BE2C (cell line): Measurements from ENCODE around the gene OR52A1. TPM values are rescaled to one million over a fixed set of nuclear protein-coding genes. Genes with fewer than 3 reads are reported as not detected.

Experiments used
- DNase-seq: peaks from one replicate; pipeline ENCODE4 v3.0.0-alpha.2; 2020
- H3K27me3 ChIP-seq: fragments of 250-450 bp; sonication (Bioruptor Pico); 2 replicates; pipeline ENCODE4 v1.5.1; 2020; ENCODE audit warnings: mild to moderate bottlenecking
- H3K36me3 ChIP-seq: fragments of 250-450 bp; sonication (Bioruptor Pico); 2 replicates; pipeline ENCODE4 v1.5.1; 2020; ENCODE audit warnings: mild to moderate bottlenecking
- H3K4me1 ChIP-seq: fragments of 250-450 bp; sonication (Bioruptor Pico); 2 replicates; pipeline ENCODE4 v1.5.1; 2020
- H3K4me3 ChIP-seq: 2 replicates; pipeline ENCODE4 v1.5.1; 2011; ENCODE audit warnings: low read depth, low read length
- H3K9me3 ChIP-seq: fragments of 250-450 bp; sonication (Bioruptor Pico); 2 replicates; pipeline ENCODE4 v1.5.1; 2020
- polyA plus RNA-seq: library from polyadenylated mRNA; unstranded; fragments of >200 nt; gene quantifications from one replicate; pipeline ENCODE4 v1.2.1, GENCODE V29; 2012; ENCODE audit warnings: low read depth, missing spikeins; ENCODE audit not compliant: insufficient read length, insufficient read depth
- TF ChIP-seq, protein P1 (sequence below): IDR thresholded peaks from 2 replicates; pipeline ENCODE4 v1.5.1; 2012; ENCODE audit warnings: mild to moderate bottlenecking, low read depth, low read length

OR52A1 gene
- 0.06 TPM for polyA plus RNA-seq

DNA sequence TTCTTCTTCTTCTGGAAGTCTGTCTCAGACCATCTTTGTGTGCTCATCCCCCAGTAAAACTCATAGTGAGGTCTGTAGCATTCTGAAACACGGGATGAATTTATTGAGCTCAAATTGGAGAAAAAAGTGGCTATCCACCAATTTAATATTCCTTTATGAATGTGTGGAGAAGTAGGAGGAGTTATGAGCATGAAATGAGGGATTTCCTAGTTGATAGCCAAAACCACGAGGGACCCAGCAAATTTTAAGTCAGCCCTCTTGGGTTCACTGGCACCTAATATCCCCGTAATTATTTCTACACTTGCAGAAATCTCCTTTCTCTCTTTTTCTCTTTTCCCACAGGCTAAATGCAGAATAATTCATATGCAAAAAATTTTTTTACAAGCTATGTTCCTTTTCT lies at the start of gene OR52A1:
Gene OR52A1 (minus strand): TSS at position 101 of the 400 bp plus-strand sequence. CDS start 2,388 bp downstream, outside the sequence.
- Histone ChIP-seq H3K4me1 (no peaks in the 10 kb centered on the region), H3K27me3 (no peaks in the 10 kb centered on the region), H3K36me3 (no peaks in the 10 kb centered on the region), H3K9me3 (no peaks in the 10 kb centered on the region), H3K4me3 (no peak within 1 kb of the TSS)
- TF ChIP-seq, protein P1, sequence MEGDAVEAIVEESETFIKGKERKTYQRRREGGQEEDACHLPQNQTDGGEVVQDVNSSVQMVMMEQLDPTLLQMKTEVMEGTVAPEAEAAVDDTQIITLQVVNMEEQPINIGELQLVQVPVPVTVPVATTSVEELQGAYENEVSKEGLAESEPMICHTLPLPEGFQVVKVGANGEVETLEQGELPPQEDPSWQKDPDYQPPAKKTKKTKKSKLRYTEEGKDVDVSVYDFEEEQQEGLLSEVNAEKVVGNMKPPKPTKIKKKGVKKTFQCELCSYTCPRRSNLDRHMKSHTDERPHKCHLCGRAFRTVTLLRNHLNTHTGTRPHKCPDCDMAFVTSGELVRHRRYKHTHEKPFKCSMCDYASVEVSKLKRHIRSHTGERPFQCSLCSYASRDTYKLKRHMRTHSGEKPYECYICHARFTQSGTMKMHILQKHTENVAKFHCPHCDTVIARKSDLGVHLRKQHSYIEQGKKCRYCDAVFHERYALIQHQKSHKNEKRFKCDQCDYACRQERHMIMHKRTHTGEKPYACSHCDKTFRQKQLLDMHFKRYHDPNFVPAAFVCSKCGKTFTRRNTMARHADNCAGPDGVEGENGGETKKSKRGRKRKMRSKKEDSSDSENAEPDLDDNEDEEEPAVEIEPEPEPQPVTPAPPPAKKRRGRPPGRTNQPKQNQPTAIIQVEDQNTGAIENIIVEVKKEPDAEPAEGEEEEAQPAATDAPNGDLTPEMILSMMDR: no peak
- no peak for DNase-seq

DNA sequence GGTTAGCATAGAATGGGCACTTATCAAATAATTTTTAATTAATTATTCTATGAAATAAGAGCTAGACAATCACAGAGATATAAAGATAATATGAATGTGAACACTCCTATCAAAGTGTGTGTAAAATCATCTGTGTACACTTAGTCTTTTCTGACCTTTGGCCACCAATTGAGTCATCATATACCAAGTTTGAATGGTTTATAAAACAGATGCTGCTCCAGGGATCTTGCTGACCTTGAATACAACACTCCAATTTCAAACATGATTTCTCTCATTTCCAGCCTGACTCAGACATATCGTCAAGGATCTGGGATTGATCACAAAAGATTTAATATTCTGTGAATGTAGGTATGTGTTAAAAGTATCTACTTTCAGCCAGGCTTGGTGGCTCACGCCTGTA lies 48.8 kb upstream of the OR52A1 start:
- H3K4me3 ChIP-seq: no peak overlapping the region
- H3K9me3 ChIP-seq: no peaks in the 10 kb centered on the region
- H3K27me3 ChIP-seq: no peaks in the 10 kb centered on the region
- no peak for DNase-seq
- TF ChIP-seq, protein P1: no peak
- no peaks in the 10 kb centered on the region for H3K36me3 ChIP-seq
- H3K4me1 ChIP-seq: no peaks in the 10 kb centered on the region

GRCh38 chr11:5200582-5200981 lies 46.0 kb upstream of the OR52A1 start, which contains the start of gene OR51V1:
Gene OR51V1, minus strand, starts transcription at chr11:5200682. Its CDS starts 0 bp downstream, at chr11:5200682.
- TF ChIP-seq, protein P1: no peak

DNA sequence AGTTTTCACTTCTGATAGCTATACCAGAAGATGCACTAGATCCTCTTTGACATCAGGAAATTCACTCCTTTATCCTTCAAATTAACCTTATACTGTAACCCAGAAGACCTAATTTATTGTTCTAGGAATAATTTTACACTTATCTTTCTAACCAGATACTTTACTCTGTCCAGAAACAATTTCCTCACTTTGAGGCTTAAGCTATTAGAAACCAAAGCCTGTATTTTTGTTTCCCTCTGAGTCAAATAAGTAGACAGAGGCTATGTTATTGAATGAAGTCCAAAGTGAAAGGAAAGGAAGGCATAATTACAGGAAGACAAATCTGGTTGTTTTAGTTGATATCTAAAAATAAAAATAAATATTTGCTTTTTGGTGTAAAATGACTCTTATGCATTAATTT lies 43.7 kb upstream of the OR52A1 start:
- DNase-seq: no peak

More at GRCh38 chr11:5200582-5200981, 46.0 kb upstream of the OR52A1 start, which contains the start of gene OR51V1:
- no peak within 1 kb of the TSS for H3K4me3 ChIP-seq
- DNase-seq: no peak
- H3K4me1 ChIP-seq: no peaks in the 10 kb centered on the region
- H3K9me3 ChIP-seq: no peaks in the 10 kb centered on the region
- H3K27me3 ChIP-seq: no peaks in the 10 kb centered on the region
- no peaks in the 10 kb centered on the region for H3K36me3 ChIP-seq

GRCh38 chr11:5197536-5197935 lies 43.0 kb upstream of the OR52A1 start:
- no peaks in the 10 kb centered on the region for H3K4me1 ChIP-seq
- H3K27me3 ChIP-seq: no peaks in the 10 kb centered on the region
- H3K36me3 ChIP-seq: no peaks in the 10 kb centered on the region
- DNase-seq: no peak
- H3K4me3 ChIP-seq: no peak overlapping the region
- TF ChIP-seq, protein P1: no peak
- no peaks in the 10 kb centered on the region for H3K9me3 ChIP-seq

More for the DNA sequence above, 43.7 kb upstream of the OR52A1 start:
- Histone ChIP-seq H3K4me3 (no peak overlapping the region), H3K27me3 (no peaks in the 10 kb centered on the region), H3K36me3 (no peaks in the 10 kb centered on the region), H3K4me1 (no peaks in the 10 kb centered on the region), H3K9me3 (no peaks in the 10 kb centered on the region)
- TF ChIP-seq, protein P1: no peak

- TF ChIP-seq, protein P1: no peak
Measured at GRCh38 chr11:5196731-5197130, 42.2 kb upstream of the OR52A1 start.

More at GRCh38 chr11:5196731-5197130, 42.2 kb upstream of the OR52A1 start:
- Histone ChIP-seq H3K27me3 (no peaks in the 10 kb centered on the region), H3K36me3 (no peaks in the 10 kb centered on the region), H3K4me1 (no peaks in the 10 kb centered on the region), H3K4me3 (no peak overlapping the region), H3K9me3 (no peaks in the 10 kb centered on the region)
- no peak for DNase-seq
